WTC11 (cell line): ENCODE measurements around the gene ANO3.
"Not testable (repeated sequence)": the region's sequence is repeated elsewhere in the genome, so short reads cannot be mapped to it uniquely, and the experiment has no call there.

Experiments
- CREM ChIP-seq: sonication (generic); formaldehyde crosslinking; IDR thresholded peaks from 2 replicates; pipeline ENCODE4 v1.8.1; 2022; ENCODE audit warnings: mild to moderate bottlenecking, missing genetic modification reagents, moderate library complexity
- E2F1 ChIP-seq: sonication (generic); formaldehyde crosslinking; IDR thresholded peaks from 2 replicates; pipeline ENCODE4 v1.8.0; 2022; ENCODE audit warnings: mild to moderate bottlenecking, missing genetic modification reagents
- KAT7 ChIP-seq: sonication (generic); formaldehyde crosslinking; IDR thresholded peaks from 2 replicates; pipeline ENCODE4 v1.8.1; 2023; ENCODE audit warnings: missing genetic modification reagents, mild to moderate bottlenecking, borderline replicate concordance
- ZBTB43 ChIP-seq: sonication (generic); formaldehyde crosslinking; IDR thresholded peaks from 2 replicates; pipeline ENCODE4 v1.8.1; 2023; ENCODE audit warnings: mild to moderate bottlenecking, missing genetic modification reagents
- TF ChIP-seq, protein P1 (sequence below): sonication (generic); formaldehyde crosslinking; IDR thresholded peaks from 2 replicates; pipeline ENCODE4 v1.8.1; 2022; ENCODE audit warnings: low read depth, mild to moderate bottlenecking, moderate library complexity, missing genetic modification reagents, borderline replicate concordance
- TF ChIP-seq, protein P2 (sequence below): fragments of 200-600 bp; IDR thresholded peaks from 2 replicates; pipeline ENCODE4 v1.8.0; 2022; ENCODE audit warnings: antibody characterized with exemption

GRCh38 chr11:26595207-26595865 is 263.4 kb downstream of the ANO3 start:
- TF ChIP-seq, protein P1, sequence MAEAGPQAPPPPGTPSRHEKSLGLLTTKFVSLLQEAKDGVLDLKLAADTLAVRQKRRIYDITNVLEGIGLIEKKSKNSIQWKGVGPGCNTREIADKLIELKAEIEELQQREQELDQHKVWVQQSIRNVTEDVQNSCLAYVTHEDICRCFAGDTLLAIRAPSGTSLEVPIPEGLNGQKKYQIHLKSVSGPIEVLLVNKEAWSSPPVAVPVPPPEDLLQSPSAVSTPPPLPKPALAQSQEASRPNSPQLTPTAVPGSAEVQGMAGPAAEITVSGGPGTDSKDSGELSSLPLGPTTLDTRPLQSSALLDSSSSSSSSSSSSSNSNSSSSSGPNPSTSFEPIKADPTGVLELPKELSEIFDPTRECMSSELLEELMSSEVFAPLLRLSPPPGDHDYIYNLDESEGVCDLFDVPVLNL (CRISPR knock-in tag), result not testable (repeated sequence)
- TF ChIP-seq, protein P2, sequence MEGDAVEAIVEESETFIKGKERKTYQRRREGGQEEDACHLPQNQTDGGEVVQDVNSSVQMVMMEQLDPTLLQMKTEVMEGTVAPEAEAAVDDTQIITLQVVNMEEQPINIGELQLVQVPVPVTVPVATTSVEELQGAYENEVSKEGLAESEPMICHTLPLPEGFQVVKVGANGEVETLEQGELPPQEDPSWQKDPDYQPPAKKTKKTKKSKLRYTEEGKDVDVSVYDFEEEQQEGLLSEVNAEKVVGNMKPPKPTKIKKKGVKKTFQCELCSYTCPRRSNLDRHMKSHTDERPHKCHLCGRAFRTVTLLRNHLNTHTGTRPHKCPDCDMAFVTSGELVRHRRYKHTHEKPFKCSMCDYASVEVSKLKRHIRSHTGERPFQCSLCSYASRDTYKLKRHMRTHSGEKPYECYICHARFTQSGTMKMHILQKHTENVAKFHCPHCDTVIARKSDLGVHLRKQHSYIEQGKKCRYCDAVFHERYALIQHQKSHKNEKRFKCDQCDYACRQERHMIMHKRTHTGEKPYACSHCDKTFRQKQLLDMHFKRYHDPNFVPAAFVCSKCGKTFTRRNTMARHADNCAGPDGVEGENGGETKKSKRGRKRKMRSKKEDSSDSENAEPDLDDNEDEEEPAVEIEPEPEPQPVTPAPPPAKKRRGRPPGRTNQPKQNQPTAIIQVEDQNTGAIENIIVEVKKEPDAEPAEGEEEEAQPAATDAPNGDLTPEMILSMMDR, result not testable (repeated sequence)
- TF ChIP-seq CREM; ZBTB43 (CRISPR knock-in tag); E2F1 (CRISPR knock-in tag); KAT7: not testable (repeated sequence)
